Measurements from ENCODE around the gene SYNE1.

The SYNE1 gene

DNA sequence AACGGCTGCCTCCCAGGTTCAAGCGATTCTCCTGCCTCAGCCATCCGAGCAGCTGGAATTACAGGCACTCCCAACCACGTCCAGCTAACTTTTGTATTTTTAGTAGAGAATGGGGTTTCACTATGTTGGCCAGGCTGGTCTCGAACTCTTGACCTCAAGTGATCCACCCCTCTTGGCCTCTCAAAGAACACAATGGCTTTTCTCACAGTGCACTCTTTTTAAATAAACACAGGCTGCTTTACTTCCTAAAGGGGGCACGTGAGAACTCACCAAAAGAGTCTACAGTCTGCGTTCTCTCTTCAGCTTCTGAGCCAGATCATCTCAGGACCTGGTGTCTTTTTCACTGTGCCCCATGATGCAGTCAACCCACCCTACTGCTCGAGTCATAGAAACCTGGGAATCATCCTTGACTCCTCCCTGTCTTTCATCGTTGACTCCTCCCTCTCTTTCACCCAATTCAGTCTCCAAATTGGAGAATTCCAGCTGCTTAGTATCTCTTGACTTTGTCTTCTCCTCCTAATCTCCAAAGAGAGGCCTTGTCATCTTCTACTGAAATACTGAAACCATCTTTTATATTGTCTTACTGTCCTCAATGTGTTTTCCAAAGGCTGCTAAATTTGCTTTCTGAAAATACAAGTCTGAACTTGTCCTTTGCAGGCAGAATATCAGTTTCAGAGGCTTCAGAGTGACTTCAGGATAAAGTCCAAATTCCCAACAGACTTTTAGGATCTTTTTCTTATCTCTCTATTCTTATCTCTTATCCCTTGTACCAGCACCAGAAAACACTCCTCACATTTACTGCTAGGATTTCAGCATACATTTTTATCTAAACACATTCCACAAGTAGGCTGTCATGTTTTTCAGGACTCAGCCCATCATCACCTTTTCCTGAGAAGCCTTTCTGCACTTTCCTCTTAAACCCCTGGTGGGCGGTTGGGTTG lies 323.4 kb downstream of the SYNE1 start:
- H3K4me3 ChIP-seq (ENCODE audit: low read depth, low read length) = no peak overlapping the region
- in situ Hi-C loops (cut with HindIII; ENCODE audit: low sequenced_read_pairs) = no loop called here
- DNase-seq (ENCODE audit: low read depth) = no peak
- TF ChIP-seq, protein P1, sequence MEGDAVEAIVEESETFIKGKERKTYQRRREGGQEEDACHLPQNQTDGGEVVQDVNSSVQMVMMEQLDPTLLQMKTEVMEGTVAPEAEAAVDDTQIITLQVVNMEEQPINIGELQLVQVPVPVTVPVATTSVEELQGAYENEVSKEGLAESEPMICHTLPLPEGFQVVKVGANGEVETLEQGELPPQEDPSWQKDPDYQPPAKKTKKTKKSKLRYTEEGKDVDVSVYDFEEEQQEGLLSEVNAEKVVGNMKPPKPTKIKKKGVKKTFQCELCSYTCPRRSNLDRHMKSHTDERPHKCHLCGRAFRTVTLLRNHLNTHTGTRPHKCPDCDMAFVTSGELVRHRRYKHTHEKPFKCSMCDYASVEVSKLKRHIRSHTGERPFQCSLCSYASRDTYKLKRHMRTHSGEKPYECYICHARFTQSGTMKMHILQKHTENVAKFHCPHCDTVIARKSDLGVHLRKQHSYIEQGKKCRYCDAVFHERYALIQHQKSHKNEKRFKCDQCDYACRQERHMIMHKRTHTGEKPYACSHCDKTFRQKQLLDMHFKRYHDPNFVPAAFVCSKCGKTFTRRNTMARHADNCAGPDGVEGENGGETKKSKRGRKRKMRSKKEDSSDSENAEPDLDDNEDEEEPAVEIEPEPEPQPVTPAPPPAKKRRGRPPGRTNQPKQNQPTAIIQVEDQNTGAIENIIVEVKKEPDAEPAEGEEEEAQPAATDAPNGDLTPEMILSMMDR (IDR thresholded peaks at IDR 0.05; ENCODE audit: low read depth, low read length, missing control alignments) = no peak

DNA sequence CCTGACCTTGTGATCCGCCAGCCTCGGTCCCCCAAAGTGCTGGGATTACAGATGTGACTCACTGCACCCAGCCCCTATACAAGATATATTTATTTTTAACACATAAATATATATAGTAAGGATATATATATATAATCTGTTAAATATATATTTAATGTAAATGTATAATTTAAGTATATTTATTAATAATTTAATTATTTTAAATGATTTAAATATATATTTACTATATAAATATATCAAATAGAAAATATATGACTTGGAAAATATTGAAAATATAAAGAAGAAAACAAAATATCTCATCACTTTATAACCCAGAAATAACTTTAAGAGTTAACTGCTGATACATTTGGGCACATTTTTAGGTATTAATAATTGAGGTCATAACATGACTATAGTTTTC lies 324.7 kb downstream of the SYNE1 start:
- in situ Hi-C loops (cut with HindIII; ENCODE audit: low sequenced_read_pairs) = no loop called here
- TF ChIP-seq, protein P1 (IDR thresholded peaks at IDR 0.05; ENCODE audit: low read depth, low read length, missing control alignments) = no peak
- no peak overlapping the region for H3K4me3 ChIP-seq (ENCODE audit: low read depth, low read length)
- DNase-seq (ENCODE audit: low read depth) = no peak

GRCh38 chr6:152310371-152310954 lies 326.7 kb downstream of the SYNE1 start:
- H3K4me3 ChIP-seq (ENCODE audit: low read depth, low read length) = no peak overlapping the region
- TF ChIP-seq, protein P1 (IDR thresholded peaks at IDR 0.05; ENCODE audit: low read depth, low read length, missing control alignments) = no peak
- DNase-seq (ENCODE audit: low read depth) = no peak
- in situ Hi-C loops (cut with HindIII; ENCODE audit: low sequenced_read_pairs) = no loop called here

DNA sequence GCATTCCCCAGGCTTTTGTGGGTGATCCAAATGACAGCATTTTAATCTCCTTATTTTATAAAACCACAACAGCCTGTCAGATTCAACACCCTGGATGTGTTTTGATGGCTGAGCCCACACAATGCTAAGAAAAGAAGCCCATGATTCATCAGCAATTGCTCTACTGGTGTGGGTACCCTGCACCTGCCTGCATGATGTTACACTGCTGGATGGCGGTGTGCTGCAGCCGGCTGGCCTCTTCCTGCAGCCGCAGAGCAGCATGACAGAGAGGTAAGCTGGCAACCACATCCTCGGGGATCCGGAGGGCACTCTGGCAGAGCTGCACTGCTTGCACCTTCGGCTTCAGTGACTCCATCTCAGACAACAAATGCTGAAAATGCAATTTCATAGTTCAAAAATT lies 327.5 kb downstream of the SYNE1 start:
- no peak overlapping the region for H3K4me3 ChIP-seq (ENCODE audit: low read depth, low read length)
- in situ Hi-C loops (cut with HindIII; ENCODE audit: low sequenced_read_pairs) = no loop called here
- TF ChIP-seq, protein P1 (IDR thresholded peaks at IDR 0.05; ENCODE audit: low read depth, low read length, missing control alignments) = no peak
- no peak for DNase-seq (ENCODE audit: low read depth)

GRCh38 chr6:152309006-152309405 lies 328.2 kb downstream of the SYNE1 start:
- TF ChIP-seq, protein P1 (IDR thresholded peaks at IDR 0.05; ENCODE audit: low read depth, low read length, missing control alignments) = no peak

GRCh38 chr6:152308306-152308705 lies 328.9 kb downstream of the SYNE1 start:
- TF ChIP-seq, protein P1 (IDR thresholded peaks at IDR 0.05; ENCODE audit: low read depth, low read length, missing control alignments) = no peak
- no peak for DNase-seq (ENCODE audit: low read depth)
- in situ Hi-C loops (cut with HindIII; ENCODE audit: low sequenced_read_pairs) = no loop called here
- H3K4me3 ChIP-seq (ENCODE audit: low read depth, low read length) = no peak overlapping the region

More at GRCh38 chr6:152309006-152309405, 328.2 kb downstream of the SYNE1 start:
- no peak for DNase-seq (ENCODE audit: low read depth)
- in situ Hi-C loops (cut with HindIII; ENCODE audit: low sequenced_read_pairs) = no loop called here
- no peak overlapping the region for H3K4me3 ChIP-seq (ENCODE audit: low read depth, low read length)
